Erythroblast (primary cell): Measurements from ENCODE around the gene CDH15.

Source experiments
- GATA1 ChIP-seq: IDR thresholded peaks from 2 replicates; pipeline ENCODE4 v1.6.1; 2011; ENCODE audit warnings: low read depth, mild to moderate bottlenecking, control low read depth, low read length, moderate library complexity
- POLR2A ChIP-seq: IDR thresholded peaks from 2 replicates; pipeline ENCODE4 v1.6.1; 2011; ENCODE audit warnings: mild to moderate bottlenecking, low read length

GRCh38 chr16:89243664-89244063 is 72.1 kb downstream of the CDH15 start:
- TF ChIP-seq POLR2A (no peak), GATA1 (no peak)
